Gastrocnemius medialis (tissue), 4 donors: ENCODE results near the gene DIP2C. TPM values are rescaled to one million over a fixed set of nuclear protein-coding genes. Genes with fewer than 3 reads are reported as not detected.

Source experiments
- ATAC-seq, 2 donors: fragments of 150-250 bp; one replicate each; pipeline ENCODE4 v1.9.1; 2016
- DNase-seq, 2 donors: peaks; one replicate each; pipeline ENCODE4 v3.0.0-alpha.2; 2019
- H3K27ac ChIP-seq, 4 donors: fragments of 200-600 bp; sonication (generic); 1 replicate in 1 of 4; 2 replicates in 3 of 4; pipeline ENCODE4 v1.5.1; 2016 to 2018; ENCODE audit warnings: mild to moderate bottlenecking in 2 of 4, moderate library complexity in 1 of 4
- H3K27me3 ChIP-seq, 3 donors: fragments of 200-600 bp; sonication (generic) in 2 of 3; 1 replicate in 1 of 3; 2 replicates in 2 of 3; pipeline versions ENCODE4 v1.5.1 to v1.6.0; 2016 to 2019; ENCODE audit warnings: mild to moderate bottlenecking in 1 of 3, moderate library complexity in 1 of 3
- H3K36me3 ChIP-seq, 2 donors: fragments of 200-600 bp; sonication (generic) in 1 of 2; one replicate each; pipeline ENCODE4 v1.5.1; 2017 to 2018
- H3K4me1 ChIP-seq, 2 donors: fragments of 200-600 bp; sonication (generic) in 1 of 2; one replicate each; pipeline ENCODE4 v1.5.1; 2016 to 2017; ENCODE audit warnings: mild to moderate bottlenecking in 2 of 2
- H3K4me3 ChIP-seq, 4 donors: fragments of 200-600 bp; sonication (generic) in 3 of 4; 1 replicate in 1 of 4; 2 replicates in 3 of 4; pipeline ENCODE4 v1.5.1; 2016 to 2019; ENCODE audit warnings: mild to moderate bottlenecking in 2 of 4
- H3K9me3 ChIP-seq, 3 donors: fragments of 200-600 bp; sonication (generic) in 2 of 3; 1 replicate in 1 of 3; 2 replicates in 2 of 3; pipeline ENCODE4 v1.5.1; 2016 to 2019
- POLR2A ChIP-seq, 2 donors: fragments of 450-650 bp; IDR thresholded peaks; one replicate each; pipeline ENCODE4 v1.6.1; 2017; ENCODE audit warnings: antibody characterized with exemption in 2 of 2, mild to moderate bottlenecking in 2 of 2, moderate library complexity in 2 of 2
- in situ Hi-C, 4 donors: fragments of 200-750 bp; cut with MboI; loops; one replicate each; pipeline versions ENCODE4 v1.15.0 to v1.8.0; 2017; ENCODE audit warnings: low sequenced_read_pairs in 4 of 4
- intact Hi-C: fragments of 100-400 bp; cut with DNase I; formaldehyde crosslinking; loops from one replicate; pipeline ENCODE4 v1.15.1; 2023; ENCODE audit warnings: low total_unique reads
- total RNA-seq, 4 donors: library from RNA; depleted of rRNA; stranded (reverse); fragments of >200 nt; gene quantifications; one replicate each; pipeline versions ENCODE4 v1.1.0 to v1.2.3, GENCODE V29; 2016
- TF ChIP-seq, protein P1 (sequence below), 5 experiments: fragments of 450-650 bp in 3 of 5; fragments of 200-600 bp in 2 of 5; sonication (generic) in 2 of 5; IDR thresholded peaks in 4 of 5; conservative IDR thresholded peaks in 1 of 5; 1 replicate in 4 of 5; 2 replicates in 1 of 5; pipeline ENCODE4 v1.5.1; 2016 to 2019; ENCODE audit warnings: antibody characterized with exemption in 5 of 5, mild to moderate bottlenecking in 3 of 5, moderate library complexity in 3 of 5

Gene DIP2C
- total RNA-seq, 4 donors from 2014 or later, result 19.1 to 60.0 (median 30.2) TPM

DNA sequence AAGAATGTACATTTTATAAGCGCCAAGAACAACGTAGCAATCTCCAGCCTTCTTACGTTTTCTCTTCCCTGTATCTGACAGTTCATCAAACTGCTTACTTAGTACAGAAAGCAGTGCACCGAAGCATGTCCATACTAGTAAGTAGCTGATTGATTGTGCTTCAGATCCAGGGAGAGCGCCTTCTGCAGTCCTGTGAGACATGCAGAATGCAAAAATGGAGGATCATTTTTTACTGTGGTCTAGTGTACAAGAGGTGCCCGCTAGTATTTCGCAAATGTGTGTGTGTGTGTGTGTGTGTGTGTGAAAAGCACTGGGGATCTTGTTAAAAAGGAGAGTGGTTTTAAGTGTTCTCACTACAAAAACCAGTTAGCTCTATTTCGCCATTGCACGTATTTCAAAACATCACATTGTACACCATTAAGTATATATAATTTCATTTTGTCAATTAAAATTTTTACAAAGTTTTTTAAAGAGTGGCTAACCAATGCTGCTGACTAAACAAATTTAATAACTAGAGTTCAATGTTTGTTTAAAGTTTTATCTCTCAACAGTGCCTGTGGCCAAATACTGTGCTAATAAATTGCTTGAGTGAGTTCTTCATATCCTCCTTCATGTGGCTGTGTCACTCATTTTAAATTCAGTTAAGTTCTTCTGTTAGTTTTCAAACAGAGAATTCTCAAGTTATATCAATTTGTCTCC lies 454.6 kb downstream of the DIP2C start:
- intact Hi-C loops, result no loop called here
- H3K4me3 ChIP-seq, result no peak overlapping the region
- no peaks in the 10 kb centered on the region for H3K9me3 ChIP-seq
- in situ Hi-C loops, result no loop called here
- DNase-seq, result no peak
- H3K27me3 ChIP-seq, result no peaks in the 10 kb centered on the region
- no peak overlapping the region for H3K27ac ChIP-seq
- no peaks in the 10 kb centered on the region for H3K4me1 ChIP-seq
- no peak for ATAC-seq
- H3K36me3 ChIP-seq, result peaks cover 0 to 19% of the 10 kb centered on the region in 2 donors
- TF ChIP-seq, protein P1, sequence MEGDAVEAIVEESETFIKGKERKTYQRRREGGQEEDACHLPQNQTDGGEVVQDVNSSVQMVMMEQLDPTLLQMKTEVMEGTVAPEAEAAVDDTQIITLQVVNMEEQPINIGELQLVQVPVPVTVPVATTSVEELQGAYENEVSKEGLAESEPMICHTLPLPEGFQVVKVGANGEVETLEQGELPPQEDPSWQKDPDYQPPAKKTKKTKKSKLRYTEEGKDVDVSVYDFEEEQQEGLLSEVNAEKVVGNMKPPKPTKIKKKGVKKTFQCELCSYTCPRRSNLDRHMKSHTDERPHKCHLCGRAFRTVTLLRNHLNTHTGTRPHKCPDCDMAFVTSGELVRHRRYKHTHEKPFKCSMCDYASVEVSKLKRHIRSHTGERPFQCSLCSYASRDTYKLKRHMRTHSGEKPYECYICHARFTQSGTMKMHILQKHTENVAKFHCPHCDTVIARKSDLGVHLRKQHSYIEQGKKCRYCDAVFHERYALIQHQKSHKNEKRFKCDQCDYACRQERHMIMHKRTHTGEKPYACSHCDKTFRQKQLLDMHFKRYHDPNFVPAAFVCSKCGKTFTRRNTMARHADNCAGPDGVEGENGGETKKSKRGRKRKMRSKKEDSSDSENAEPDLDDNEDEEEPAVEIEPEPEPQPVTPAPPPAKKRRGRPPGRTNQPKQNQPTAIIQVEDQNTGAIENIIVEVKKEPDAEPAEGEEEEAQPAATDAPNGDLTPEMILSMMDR (IDR thresholded peaks at IDR 0.05 in 4 of 5, conservative IDR thresholded peaks at IDR 0.05 in 1 of 5), result no peak
- no peak for TF ChIP-seq POLR2A (IDR thresholded peaks at IDR 0.05)

DNA sequence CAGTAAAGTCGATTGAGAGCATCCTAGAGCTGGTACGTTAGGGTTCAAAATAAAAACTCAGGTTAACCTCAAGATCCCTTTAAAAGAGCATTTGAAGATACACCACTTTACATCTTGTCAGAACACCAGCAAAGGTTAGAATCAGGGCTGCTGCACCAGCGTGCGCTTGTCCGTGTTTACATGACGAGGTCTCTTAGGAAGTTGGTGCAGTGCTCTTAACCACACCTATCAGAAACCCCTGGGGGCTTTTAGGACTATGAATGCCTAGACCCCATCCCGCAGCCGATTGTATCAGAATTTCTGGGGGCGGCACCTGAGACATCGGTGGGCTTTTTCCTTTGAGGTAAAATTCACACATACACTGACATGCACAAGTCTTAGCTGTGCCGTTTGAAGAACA lies 456.6 kb downstream of the DIP2C start:
- Histone ChIP-seq H3K36me3 (peaks cover 0 to 15% of the 10 kb centered on the region in 2 donors), H3K9me3 (no peaks in the 10 kb centered on the region), H3K4me3 (no peak overlapping the region), H3K27me3 (no peaks in the 10 kb centered on the region), H3K4me1 (no peaks in the 10 kb centered on the region), H3K27ac (no peak overlapping the region)
- TF ChIP-seq, protein P1 (IDR thresholded peaks at IDR 0.05 in 4 of 5, conservative IDR thresholded peaks at IDR 0.05 in 1 of 5), result no peak
- TF ChIP-seq POLR2A (IDR thresholded peaks at IDR 0.05), result no peak
- ATAC-seq, result no peak
- intact Hi-C loops, result no loop called here
- DNase-seq, result no peak
- in situ Hi-C loops, result no loop called here

DNA sequence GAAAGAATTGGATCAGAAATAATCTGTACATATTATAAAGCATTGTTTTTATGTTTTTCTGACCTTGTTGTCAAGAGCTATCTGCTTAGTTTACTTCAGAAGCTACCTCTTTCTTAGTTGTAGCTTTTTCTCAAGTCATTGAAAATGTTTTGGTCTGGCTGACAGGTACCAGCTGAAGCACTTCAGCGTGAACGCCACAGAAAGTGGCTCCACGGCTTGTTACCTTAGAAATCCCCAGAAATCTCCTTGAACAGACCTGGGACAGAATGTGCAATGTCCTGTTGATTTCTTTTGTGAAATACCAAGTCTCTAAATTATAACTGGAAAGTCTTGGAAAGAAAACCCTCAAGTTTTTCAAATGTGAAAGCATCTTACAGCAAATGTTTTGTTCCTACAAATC lies 457.4 kb downstream of the DIP2C start:
- Histone ChIP-seq H3K4me3 (no peak overlapping the region), H3K4me1 (no peaks in the 10 kb centered on the region), H3K9me3 (no peaks in the 10 kb centered on the region), H3K27me3 (no peaks in the 10 kb centered on the region), H3K36me3 (peaks cover 0 to 6% of the 10 kb centered on the region in 2 donors), H3K27ac (no peak overlapping the region)
- no peak for ATAC-seq
- no peak for DNase-seq
- intact Hi-C loops (no loop called here), in situ Hi-C loops (no loop called here)
- TF ChIP-seq POLR2A (IDR thresholded peaks at IDR 0.05), result no peak
- TF ChIP-seq, protein P1 (IDR thresholded peaks at IDR 0.05 in 4 of 5, conservative IDR thresholded peaks at IDR 0.05 in 1 of 5), result no peak

DNA sequence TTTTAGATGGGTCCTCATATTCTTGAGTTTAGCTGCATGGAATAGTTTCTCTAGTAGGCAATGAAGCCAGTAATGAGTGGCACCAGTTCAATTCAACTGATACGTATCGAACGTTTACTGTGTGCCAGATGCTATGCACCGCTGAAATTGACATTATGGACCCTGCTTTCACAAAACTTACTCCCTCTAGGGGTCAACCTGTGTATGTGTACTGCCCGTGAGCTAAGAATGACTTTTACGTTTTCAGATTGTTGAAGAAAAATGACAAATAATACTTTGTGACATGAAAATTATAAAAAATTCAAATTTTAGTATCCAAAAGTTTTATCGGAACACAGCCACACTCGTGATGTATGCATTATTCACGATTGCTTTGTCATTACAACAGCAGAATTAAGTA lies 458.7 kb downstream of the DIP2C start:
- Histone ChIP-seq H3K27me3 (no peaks in the 10 kb centered on the region), H3K9me3 (no peaks in the 10 kb centered on the region), H3K36me3 (no peaks in the 10 kb centered on the region), H3K27ac (no peak overlapping the region), H3K4me1 (no peaks in the 10 kb centered on the region), H3K4me3 (no peak overlapping the region)
- no peak for DNase-seq
- ATAC-seq, result no peak
- in situ Hi-C loops (no loop called here), intact Hi-C loops (no loop called here)
- TF ChIP-seq, protein P1 (IDR thresholded peaks at IDR 0.05 in 4 of 5, conservative IDR thresholded peaks at IDR 0.05 in 1 of 5), result peak in 1 of 5 experiments; percentile 16
- TF ChIP-seq POLR2A (IDR thresholded peaks at IDR 0.05), result no peak

DNA sequence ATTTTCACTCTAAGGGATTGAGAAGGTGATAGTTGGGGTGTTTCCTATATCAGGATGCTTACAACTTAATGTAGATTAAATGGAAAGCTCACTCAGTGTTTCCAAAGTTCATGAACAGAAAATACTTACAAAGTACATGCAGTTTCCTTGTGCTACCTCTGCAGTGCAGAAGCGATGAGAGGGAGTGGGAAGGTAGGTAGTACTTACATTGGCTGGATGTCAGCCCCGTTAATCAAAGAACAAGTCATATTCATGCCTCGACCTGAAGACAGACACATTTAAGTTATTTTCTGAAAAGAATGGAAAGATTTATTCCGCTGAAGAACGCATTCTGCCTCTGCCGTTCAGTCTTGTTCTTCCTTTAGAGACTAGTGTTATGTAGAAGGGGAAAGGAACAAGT lies 461.1 kb downstream of the DIP2C start:
- intact Hi-C loops (no loop called here), in situ Hi-C loops (no loop called here)
- Histone ChIP-seq H3K27ac (no peak overlapping the region), H3K4me1 (no peaks in the 10 kb centered on the region), H3K27me3 (no peaks in the 10 kb centered on the region), H3K4me3 (no peak overlapping the region), H3K36me3 (no peaks in the 10 kb centered on the region), H3K9me3 (no peaks in the 10 kb centered on the region)
- ATAC-seq (no peak), DNase-seq (no peak)
- TF ChIP-seq, protein P1 (IDR thresholded peaks at IDR 0.05 in 4 of 5, conservative IDR thresholded peaks at IDR 0.05 in 1 of 5), result no peak
- TF ChIP-seq POLR2A (IDR thresholded peaks at IDR 0.05), result no peak
